Measurements from ENCODE around the gene WDR18. TPM values are rescaled to one million over a fixed set of nuclear protein-coding genes. Genes with fewer than 3 reads are reported as not detected.

Gene WDR18
- total and polyA plus RNA-seq, 4 donors: 36.6 to 60.2 (median 45.7) TPM

- WGBS, 2 donors: 5 to 8% methylated on average over 49 to 63 of the region's 63 CpGs
- peak within 1 kb of the TSS; percentile 80 for H3K4me3 ChIP-seq
- H3K9ac ChIP-seq (ENCODE audit: insufficient read depth in 1 of 2, low read length in 2 of 2): peak within 1 kb of the TSS; percentile 59 to 77
- peaks cover 0 to 5% (median 0%) of the 10 kb centered on the region in 4 donors for H3K36me3 ChIP-seq (ENCODE audit: control insufficient read depth in 4 of 4, insufficient read depth in 4 of 4, low read length in 4 of 4)
- H3K27ac ChIP-seq (ENCODE audit: low read depth in 1 of 2, low read length in 1 of 2): peak within 1 kb of the TSS; percentile 91 to 99
- ATAC-seq (ENCODE audit: insufficient read depth, low FRiP score): peak; percentile 79
- H3K9me3 ChIP-seq (ENCODE audit: control insufficient read depth in 4 of 4, insufficient read depth in 3 of 4, low read length in 3 of 4): no peaks in the 10 kb centered on the region
- peaks cover 0 to 14% (median 2%) of the 10 kb centered on the region in 5 donors for H3K4me1 ChIP-seq (ENCODE audit: control insufficient read depth in 5 of 5, insufficient read depth in 5 of 5, low read length in 5 of 5)
- H3K27me3 ChIP-seq (ENCODE audit: control insufficient read depth in 3 of 3, insufficient read depth in 3 of 3, low read length in 2 of 3): no peaks in the 10 kb centered on the region
- TF ChIP-seq CTCF (IDR thresholded peaks at IDR 0.05; ENCODE audit: control extremely low read depth, extremely low read depth): no peak
- peak; percentile 90 to 92 (median 91) for DNase-seq
Measured at GRCh38 chr19:1025960-1026782, 42.0 kb downstream of the WDR18 start, which contains the start of gene CNN2. Gene CNN2, plus strand, starts transcription at chr19:1026608. Its CDS starts 54 bp downstream, at chr19:1026662.

GRCh38 chr19:1026783-1027649, 42.9 kb downstream of the WDR18 start:
- TF ChIP-seq CTCF (IDR thresholded peaks at IDR 0.05; ENCODE audit: control extremely low read depth, extremely low read depth): no peak
- H3K4me1 ChIP-seq (ENCODE audit: control insufficient read depth in 5 of 5, insufficient read depth in 5 of 5, low read length in 5 of 5): peaks cover 0 to 14% (median 0%) of the 10 kb centered on the region in 5 donors
- no peaks in the 10 kb centered on the region for H3K9me3 ChIP-seq (ENCODE audit: control insufficient read depth in 4 of 4, insufficient read depth in 3 of 4, low read length in 3 of 4)
- peak overlapping the region; percentile 91 to 99 for H3K27ac ChIP-seq (ENCODE audit: low read depth in 1 of 2, low read length in 1 of 2)
- H3K36me3 ChIP-seq (ENCODE audit: control insufficient read depth in 4 of 4, insufficient read depth in 4 of 4, low read length in 4 of 4): peaks cover 0 to 6% (median under 1%) of the 10 kb centered on the region in 4 donors
- H3K27me3 ChIP-seq (ENCODE audit: control insufficient read depth in 3 of 3, insufficient read depth in 3 of 3, low read length in 2 of 3): no peaks in the 10 kb centered on the region
- peak overlapping the region; percentile 80 for H3K4me3 ChIP-seq
- WGBS, 2 donors: 0 to 2% methylated on average over 34 to 36 of the region's 36 CpGs
- DNase-seq: peak; percentile 58 to 68 (median 64)
- peak overlapping the region; percentile 4 to 77 for H3K9ac ChIP-seq (ENCODE audit: insufficient read depth in 1 of 2, low read length in 2 of 2)
- no peak for ATAC-seq (ENCODE audit: insufficient read depth, low FRiP score)

- 5 to 9% methylated on average over 16 of the region's 16 CpGs for WGBS, 2 donors
- TF ChIP-seq CTCF (IDR thresholded peaks at IDR 0.05; ENCODE audit: control extremely low read depth, extremely low read depth): no peak
- H3K9ac ChIP-seq (ENCODE audit: insufficient read depth in 1 of 2, low read length in 2 of 2): peak overlapping the region in 1 of 2 donors; percentile 32
- H3K4me1 ChIP-seq (ENCODE audit: control insufficient read depth in 5 of 5, insufficient read depth in 5 of 5, low read length in 5 of 5): peaks cover 0 to 14% (median 0%) of the 10 kb centered on the region in 5 donors
- peak overlapping the region; percentile 97 to 99 for H3K27ac ChIP-seq (ENCODE audit: low read depth in 1 of 2, low read length in 1 of 2)
- H3K4me3 ChIP-seq: peak overlapping the region; percentile 80
- H3K9me3 ChIP-seq (ENCODE audit: control insufficient read depth in 4 of 4, insufficient read depth in 3 of 4, low read length in 3 of 4): no peaks in the 10 kb centered on the region
- peaks cover 4 to 12% (median 6%) of the 10 kb centered on the region in 4 donors for H3K36me3 ChIP-seq (ENCODE audit: control insufficient read depth in 4 of 4, insufficient read depth in 4 of 4, low read length in 4 of 4)
- DNase-seq: peak in 1 of 3 donors; percentile 47
- ATAC-seq (ENCODE audit: insufficient read depth, low FRiP score): no peak
- no peaks in the 10 kb centered on the region for H3K27me3 ChIP-seq (ENCODE audit: control insufficient read depth in 3 of 3, insufficient read depth in 3 of 3, low read length in 2 of 3)
Measured at GRCh38 chr19:1027650-1028061, 43.5 kb downstream of the WDR18 start.

All from lung (tissue), 12 donors.